ENCODE results near the gene NEK7.

Gene NEK7

DNA sequence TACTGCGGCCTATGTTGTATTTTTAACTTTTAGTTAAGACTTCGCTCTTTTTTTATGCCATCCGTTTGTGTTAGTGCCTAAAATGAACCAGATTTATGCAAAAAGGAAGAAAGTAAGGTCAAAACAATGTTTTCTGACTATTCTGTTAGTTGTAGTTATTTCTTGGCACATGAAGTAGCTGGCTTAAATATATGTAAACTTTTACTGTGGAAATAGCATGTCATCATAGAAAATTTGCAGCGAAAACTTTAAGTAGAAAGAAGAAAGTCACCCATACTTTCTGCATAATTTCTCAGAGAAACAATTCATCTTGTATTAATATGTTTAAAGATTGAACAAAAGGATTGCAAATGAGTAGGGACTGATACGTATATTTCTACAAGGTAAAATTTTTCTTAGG, 106.4 kb downstream of the NEK7 start:
- no peak for DNase-seq

DNA sequence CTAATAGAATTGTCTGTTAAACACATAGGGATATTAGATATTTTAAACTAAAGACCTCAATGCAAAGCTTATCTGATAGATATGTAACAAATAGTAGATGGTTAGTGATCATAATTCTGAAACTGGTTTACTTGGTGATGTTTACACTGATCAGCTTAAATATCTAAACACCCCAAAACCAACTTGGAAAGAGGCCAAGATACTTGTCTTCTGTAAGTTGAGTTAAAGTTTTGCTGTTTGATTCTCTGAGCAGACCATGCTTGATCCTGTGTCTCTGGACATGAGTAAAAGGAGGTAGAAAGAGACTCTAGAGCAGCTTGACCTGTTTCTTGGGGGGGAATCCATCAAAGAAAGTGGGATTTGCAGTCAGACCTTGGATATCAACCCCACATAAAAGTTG, 107.5 kb downstream of the NEK7 start:
- DNase-seq: no peak

DNA sequence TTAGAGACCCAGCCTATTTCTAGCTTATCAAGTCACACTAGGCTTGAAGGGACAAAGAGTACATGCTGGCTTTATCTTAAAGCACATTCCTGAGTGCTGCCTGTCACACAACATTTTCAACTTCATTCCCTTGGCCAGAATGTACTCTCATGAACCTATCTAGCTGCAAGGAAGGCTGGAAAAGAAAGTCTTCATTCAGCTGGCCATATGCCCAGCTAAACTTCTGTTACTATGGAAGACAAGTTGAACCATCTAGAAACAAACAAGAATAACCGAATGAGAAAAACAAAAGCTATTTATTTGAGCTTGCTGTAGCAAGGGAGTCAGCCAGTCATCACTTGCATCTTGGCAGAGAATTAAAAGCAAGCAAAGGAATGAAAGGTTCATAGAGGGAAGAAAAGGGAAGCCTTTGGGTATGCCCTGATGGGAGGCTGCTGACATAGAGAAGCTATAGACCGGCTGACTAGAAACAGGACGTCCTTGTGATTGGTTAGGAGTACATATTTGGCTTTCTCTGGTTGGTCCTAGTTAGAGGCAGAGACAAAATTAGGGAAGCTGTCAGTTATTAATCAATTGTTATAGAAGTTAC, 108.4 kb downstream of the NEK7 start:
- no peak for DNase-seq

DNA sequence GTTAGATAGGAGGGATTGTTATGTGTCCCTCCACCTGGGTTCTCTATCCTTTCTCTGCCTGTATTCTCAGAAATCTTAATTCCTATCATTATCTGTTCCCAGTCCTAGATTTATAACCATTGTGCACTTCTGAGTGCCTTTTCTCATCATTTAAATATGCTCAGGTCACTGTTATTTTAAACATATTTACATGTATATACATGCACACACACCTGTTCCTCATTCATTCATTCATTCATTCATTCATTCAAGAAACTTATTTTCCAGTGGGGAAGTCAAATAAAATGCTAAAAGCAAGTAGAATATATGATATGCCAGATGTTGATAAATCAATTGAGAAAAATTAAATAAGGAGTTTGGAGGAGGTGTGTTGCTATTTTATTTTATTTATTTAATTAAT, 110.3 kb downstream of the NEK7 start:
- no peak for DNase-seq

DNA sequence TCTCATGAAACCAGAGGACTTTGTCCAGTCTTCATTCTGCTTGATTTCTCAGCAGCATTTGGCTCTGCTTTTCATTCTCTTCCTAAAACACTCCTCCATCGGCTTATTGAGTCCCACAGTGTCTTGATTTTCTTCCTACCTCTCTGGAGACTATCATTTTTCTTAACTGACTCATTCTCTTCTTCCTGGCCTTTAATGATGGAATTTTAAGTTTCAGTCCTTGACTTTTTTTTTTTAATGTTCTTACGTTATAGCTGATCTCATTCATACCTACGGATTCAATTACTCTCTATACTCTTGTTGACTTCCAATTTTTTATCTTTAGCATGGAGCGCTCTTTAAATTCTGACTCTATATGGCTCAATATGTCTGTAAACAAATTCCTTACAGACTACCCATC, 111.1 kb downstream of the NEK7 start:
- DNase-seq: no peak

DNA sequence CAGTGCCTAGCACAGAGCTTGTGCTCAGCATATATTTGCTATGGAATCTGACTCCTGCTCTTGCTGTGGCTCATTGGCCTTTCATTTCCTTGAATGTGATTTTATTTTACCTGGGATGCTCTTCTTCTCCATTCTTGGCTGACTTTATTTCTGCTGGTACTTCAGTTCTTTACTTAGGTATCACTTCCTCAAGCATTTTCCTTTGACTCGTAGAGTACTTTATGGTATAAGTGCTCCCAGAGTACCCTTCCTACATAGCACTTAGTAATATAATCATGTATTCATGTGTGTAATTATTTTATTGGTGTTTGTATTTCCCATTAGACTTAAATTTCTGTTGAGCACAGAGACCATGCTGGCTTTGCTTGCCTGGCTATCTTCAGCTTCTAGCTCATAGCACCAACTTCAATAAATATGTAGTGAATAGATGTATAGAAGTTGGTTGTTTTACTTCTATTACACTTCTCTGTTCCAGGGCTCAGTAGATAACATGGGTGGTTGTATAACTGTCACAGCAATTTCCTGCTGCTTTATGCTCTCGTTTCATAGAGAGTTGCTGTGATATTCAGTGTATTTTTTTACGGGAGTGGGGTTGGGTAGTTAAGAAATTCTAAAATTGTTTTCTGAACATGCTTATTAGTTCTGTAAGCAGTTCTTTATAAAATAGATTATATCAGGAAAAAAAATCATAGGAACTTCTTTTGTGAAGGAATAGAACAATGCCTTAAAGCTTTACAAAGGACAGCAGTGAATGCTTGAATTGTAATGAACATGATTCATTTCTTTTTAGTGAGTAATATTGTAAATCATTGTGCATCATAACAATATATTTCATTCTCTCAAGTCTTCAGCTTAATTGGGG, 112.2 kb downstream of the NEK7 start:
- no peak for DNase-seq

DNA sequence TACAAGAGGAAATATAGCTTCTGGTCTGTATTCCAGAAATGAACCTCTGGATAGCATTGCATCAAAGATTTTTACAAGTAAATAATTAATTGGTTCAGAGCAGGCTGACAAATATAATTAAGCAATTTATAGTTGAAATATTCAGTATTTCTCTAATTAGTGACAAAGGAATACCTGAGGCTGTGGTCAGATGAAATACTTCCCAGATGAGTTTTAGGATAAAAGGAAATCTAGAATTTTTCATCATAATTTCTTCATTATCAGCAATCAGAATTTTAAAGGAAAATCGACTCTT, 112.8 kb downstream of the NEK7 start:
- DNase-seq: no peak

DNA sequence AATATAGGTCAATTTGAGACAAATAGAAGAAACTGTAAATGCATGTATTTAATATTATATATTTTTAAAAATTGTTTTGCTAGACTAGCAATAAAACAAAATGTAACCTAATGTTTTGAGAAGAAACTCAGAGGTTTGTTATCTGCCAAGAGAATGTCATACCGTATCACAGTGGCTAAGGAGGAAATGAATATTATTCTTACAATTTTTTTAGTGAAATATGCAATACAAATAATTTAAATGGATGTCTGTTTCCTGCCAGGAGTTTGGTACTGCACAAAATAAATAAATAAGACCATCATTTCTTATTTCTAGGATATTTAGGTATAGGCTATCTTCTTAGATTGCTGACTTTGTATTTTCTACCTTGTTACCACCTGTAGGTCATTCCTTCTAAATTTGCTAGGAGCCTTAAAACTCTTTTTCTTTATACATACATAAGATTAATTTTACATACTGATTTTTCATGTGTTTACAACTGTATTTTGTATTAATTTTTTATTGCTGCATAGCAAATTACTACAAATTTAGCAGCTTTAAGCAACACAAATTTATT, 113.6 kb downstream of the NEK7 start:
- DNase-seq: no peak

DNA sequence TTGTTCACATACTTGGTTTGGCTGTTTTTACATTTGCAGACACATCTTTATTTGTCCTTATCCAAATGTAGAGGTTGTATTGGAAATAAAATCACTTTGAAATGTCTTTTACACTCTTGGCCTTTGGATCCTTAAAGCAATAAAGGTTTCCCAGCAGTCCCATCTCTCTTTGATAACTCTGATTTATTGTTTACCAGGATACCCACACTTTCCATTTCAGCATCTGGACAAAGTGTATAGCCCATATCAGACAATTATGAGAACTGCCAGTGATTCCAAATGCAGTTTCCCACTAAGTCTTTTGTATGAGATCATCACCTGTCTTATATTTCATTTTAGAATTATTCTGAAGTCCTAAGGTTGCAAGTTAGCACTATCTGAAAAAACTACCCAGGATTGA, 114.7 kb downstream of the NEK7 start:
- no peak for DNase-seq

DNA sequence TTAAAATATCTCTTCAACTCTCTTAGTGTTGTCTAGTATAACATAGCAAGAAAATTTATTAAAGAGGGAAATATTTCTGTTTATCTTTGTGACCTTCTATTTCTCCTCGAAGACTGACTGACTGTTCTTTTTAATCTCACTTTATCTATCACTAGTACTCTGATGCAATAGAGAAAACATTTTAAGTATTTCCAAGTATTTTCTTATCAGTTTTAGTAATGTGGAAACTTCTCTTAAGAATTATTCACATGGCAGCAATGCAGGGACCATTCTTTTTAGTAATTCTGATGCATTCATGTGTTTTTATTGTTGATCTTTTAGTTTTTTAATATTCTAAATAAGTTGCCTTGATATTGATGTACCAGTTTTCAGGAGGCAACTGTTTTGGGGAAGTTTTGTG, 115.7 kb downstream of the NEK7 start:
- no peak for DNase-seq

DNA sequence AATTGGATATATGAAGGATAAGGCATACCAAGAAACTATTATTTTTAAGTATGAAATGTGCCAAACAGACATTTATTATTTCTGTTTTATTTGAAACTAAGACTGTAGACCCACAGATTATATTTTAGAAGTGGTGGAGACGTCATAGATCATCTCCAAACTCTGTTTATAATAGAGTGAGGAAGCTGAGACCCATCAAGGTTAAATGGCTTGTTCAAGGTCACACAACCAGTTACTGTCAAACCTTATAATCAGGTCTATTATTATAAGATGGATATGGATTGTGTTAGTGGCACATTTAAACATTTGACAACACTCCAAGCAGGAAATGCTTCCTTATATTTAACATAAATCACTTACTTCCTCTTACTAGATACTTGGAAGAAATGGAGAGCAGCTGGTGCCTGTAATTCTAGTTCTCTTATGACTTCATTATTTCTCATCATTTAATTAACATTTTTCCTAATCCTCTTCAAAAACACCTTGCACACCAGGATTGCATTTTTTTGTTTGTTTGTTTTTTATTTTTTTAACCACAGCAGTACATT, 117.0 kb downstream of the NEK7 start:
- DNase-seq: no peak

DNA sequence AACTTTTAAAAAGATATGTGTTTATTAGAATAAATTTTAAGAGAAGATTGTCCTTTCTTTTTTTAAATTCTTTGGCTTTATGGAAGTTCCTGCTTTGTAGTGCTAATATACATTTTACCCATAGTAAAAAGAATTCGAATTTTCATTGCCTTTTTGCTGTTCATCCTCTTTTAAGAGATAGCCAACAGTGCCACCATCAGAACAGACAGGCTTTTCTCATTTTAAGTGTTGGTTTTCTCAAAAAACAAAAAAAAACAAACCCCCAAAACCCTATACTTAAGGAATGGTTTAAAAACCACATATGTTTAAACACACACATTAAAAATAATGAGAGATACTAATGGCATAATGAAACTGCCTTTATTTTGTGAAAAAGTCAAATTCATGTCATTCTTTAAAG, 118.8 kb downstream of the NEK7 start:
- DNase-seq: no peak

DNA sequence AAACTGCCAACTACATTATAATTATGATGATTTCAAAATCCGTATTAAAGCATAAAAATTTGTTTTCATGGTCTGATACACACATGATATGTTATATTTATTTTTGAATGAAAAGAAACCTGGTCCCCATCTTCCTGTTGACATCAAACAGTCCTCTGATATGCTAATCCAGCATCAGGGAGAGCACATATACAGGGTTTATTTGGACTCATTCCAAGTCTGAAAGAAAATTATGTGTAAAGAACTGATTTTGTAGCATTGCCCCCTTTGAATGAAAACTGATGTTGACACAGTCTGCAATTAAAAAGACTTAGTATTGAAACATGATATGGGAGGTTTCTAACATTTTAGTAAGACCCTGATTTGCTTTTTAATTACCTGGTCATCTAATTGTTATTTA, 119.4 kb downstream of the NEK7 start:
- no peak for DNase-seq

DNA sequence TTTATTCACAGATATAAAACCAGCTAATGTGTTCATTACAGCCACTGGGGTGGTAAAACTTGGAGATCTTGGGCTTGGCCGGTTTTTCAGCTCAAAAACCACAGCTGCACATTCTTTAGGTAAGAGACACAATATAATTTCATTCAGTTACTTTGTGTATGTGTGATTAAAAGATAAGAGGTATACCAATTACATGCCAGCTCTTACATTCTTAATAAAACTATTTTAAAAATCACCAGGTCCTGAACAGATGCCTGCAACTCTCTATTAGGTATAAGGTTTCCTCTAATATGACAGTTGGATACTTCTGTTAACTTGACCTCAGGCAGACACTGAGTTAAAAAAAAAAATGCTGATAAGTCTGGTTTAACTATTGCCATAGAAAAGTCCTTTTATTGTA, 122.1 kb downstream of the NEK7 start:
- DNase-seq: no peak

DNA sequence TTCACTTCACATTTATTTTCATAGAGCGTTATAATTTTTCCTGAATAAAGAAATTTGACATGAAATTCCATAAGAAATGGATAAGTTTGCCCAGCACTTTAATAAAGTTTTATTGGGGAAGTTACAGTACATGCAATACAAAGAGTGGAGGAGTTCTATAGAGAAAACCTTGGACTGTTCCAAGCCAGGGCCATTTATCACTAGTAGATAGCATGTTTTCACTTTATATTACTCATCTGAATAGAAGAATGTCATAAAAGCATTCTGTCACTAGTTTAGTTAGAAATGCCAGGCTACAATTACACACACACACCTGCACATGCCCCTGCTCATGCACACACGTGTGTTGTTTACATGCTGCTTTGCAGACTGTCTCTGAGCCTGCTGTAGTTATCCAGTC, 123.3 kb downstream of the NEK7 start:
- no peak for DNase-seq

DNA sequence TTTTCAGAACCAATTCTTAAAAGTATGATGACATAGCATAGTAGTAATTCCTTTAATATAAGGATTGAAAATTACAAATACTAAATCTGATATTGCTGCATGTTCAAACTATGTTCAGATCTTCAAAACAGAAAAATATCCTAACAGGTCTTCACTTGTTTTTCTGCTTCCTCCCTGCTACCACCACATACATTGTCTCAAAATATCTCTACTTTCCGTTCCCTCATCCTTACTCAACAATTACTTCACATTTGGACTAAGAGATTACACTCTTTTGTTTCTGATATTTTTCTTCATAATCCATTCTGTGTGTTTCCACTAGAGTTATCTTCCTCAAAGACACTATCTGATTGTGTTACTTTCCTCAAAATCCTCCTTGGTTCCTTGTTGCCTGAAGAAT, 125.1 kb downstream of the NEK7 start:
- no peak for DNase-seq

DNA sequence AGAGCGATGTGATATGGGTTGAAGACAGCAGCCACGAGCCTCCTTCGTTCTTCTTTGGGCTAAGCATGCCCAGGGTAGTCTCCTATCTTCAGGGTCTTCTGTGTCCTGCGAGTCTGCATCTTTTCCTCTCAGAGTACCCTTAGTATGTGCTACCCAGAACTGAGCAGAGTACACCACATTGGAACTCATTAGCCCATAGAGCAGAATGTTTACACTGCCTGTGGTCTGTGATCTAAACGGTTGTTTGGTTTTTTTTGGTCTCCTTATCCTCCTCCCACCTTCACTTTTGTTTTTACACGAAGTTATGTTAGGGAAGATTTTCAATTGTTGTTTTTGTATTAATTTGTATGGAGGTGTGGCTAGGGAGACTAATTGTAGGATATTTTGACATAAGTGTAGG, 126.4 kb downstream of the NEK7 start:
- DNase-seq: no peak

DNA sequence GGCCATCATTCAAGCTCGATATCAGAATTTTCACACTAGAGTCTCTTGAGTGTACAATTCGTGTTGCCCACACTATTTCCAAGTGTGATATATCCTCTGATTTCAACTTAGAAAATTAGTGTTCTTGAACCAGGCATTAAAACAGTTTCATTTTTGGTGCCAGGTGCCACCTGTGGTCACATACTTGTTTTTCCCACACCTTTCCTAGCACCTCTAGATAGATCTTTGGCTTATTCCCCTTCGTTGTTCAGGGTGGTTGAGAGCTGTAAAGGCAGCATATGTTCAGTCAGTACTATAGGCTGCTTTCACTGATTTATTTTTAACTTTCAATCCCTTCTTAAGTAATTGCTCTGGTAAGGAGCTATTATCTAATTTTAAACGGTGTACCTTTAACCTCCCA, 131.1 kb downstream of the NEK7 start:
- no peak for DNase-seq

DNA sequence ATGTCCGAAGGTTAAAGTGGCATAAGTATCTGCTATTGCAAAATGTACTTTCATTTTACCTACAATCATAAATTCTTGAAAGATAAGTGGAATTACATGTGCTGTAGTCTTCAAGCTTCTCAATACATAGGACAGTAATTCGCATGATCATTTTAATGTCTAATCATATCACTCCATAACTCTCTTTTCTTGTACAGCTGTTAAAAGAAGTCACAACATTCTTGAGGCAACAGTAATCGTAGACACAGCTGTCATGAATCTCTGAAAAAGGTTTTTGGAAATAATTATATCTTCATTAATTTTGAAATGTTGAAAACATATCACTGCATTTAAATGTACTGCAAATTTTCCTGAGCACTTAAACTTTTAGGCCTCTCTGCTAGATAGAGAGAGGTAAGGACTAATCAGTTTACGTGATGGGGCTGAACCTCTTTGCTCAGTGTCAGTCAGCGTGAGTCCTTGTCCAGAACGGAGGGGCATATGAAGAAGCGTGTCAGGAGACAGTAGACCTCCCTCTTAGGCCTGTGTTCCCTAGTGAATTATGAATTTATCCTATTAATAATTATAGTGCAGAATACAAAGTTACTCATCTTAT, 133.4 kb downstream of the NEK7 start:
- DNase-seq: no peak

DNA sequence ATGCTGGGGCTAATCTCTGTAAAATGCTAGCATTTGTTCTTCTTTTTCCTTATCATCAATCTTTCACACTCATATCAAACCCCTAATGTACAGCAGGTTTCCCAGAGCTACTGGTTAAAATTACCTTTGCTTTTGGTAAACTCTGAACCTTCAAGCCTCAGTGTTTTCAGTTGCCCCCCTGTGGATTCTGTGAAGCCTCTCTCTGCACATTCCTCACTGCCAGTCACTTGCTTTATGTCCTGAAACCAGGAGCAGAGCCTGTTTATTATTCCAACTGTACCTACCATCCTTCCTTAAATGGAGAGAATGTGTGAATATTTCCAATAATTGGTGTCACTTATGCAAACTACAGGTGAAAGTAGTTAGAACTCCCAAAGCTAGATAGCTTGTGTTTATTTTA, 134.2 kb downstream of the NEK7 start:
- DNase-seq: no peak

DNA sequence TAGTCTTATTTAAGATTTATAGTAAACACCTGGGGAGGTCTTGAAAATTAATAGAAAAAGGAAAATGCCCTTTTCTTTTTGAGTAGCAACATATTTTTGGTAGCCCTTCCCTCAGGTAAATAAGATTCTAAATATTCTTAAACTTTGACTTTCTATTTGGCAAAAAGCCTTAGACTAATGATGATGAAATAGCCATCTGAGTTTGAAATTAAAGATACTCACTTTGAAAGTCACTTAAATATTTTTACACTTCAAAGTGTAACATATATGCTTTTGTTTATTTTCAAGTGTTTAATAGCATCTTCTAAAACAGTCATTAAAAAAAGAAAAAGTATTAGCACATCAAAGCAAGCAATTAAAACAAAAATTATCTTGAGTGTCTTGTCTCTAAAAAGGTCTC, 135.1 kb downstream of the NEK7 start:
- DNase-seq: no peak

DNA sequence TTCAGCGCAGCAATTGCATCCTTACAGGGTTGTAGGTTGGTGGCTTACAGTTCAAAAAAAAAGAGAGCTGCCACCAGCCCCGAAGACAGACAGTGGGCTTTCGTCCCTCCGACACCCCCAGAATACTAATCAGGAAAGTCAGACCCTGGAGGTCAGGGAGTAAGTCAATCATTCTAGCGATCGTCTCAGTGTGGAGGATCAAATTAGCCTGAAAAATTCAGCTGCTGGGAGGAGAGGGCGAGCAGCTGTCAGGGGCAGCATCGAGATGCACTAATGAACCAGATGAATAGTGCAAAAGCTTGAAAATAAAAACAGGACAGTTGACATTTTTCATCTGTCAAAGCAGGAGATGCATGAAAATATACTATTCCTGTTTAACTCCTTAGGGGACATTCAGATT, 138.4 kb downstream of the NEK7 start:
- no peak for DNase-seq

DNA sequence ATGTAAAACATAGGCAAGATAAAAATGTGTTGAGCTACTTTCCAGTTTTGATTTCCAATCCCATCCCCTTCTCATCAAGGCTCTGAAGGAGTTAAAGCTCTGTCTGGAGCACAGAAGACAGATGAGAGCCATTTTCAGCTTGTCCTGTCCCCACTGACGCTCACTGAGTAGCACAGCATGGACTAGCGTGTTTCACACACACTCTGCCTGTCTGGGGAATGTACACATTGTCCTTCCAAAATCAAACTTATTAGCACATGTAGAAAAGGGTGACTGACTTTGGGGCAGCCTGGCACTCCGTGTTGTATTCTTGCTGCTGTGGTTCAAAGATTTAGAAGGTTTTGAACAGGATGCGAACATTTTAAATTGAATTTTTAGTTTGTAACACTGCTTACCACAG, 139.2 kb downstream of the NEK7 start:
- no peak for DNase-seq

DNA sequence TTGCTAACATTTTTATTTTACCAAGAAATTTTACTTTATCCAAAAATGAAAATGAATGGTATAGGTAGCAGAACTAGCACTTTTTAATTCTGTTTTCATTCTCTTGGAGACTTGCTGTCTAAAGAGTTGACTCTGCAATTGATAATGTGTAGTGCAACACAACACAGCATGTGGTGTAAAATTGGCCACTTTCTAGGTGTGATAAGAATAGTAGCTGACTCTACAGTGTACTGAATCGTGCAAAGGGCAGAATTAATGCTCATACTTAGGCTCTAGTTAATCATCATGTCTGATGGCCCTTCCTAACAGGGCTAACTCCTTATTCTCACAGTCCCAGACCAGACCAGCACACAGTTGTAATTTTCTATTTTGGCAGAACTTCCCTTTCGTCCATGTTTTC, 140.5 kb downstream of the NEK7 start:
- DNase-seq: no peak

Measured in stimulated activated CD4-positive, alpha-beta T cell treated with anti-CD3 and anti-CD28 coated beads, Interleukin-4, amount 100 ng/mL, for 1 hour (primary cell).